ENCODE measurements around the gene TMEM198. TPM values are rescaled to one million over a fixed set of nuclear protein-coding genes. Genes with fewer than 3 reads are reported as not detected.

TMEM198 gene
- 1.1 and 1.5 TPM in 2 replicates for total RNA-seq

- Histone ChIP-seq H3K4me1 (ENCODE audit: insufficient read depth, low read length) (peaks cover 14% of the 10 kb centered on the region), H3K79me2 (ENCODE audit: insufficient read depth, low read length) (peaks cover 23% of the 10 kb centered on the region), H3K36me3 (ENCODE audit: insufficient read depth, low read length) (peaks cover 24% of the 10 kb centered on the region), H2AFZ (ENCODE audit: low read length) (peak within 1 kb of the TSS; percentile 70), H3K9me3 (ENCODE audit: low read depth, low read length) (no peaks in the 10 kb centered on the region), H3K4me3 (ENCODE audit: insufficient read depth, low read length) (peak within 1 kb of the TSS; percentile 87), H3K4me2 (ENCODE audit: insufficient read depth, low read length) (peak within 1 kb of the TSS; percentile 98), H4K20me1 (ENCODE audit: insufficient read depth, low read length) (peaks cover 35% of the 10 kb centered on the region), H3K27me3 (ENCODE audit: insufficient read depth, low read length) (no peaks in the 10 kb centered on the region), H3K27ac (ENCODE audit: low read depth, low read length) (peak within 1 kb of the TSS; percentile 62)
- TF ChIP-seq CTCF (IDR thresholded peaks at IDR 0.05; ENCODE audit: extremely low read depth, low read depth, low read length), result no peak
- peak; percentile 100 for DNase-seq (ENCODE audit: insufficient read length, low spot score, missing footprints)
Observed at GRCh38 chr2:219543596-219544358, at the start of gene TMEM198, which contains the start of gene CHPF. Gene TMEM198, plus strand, starts transcription at chr2:219544028. Its CDS starts 700 bp downstream, at chr2:219544728. Gene CHPF, minus strand, starts transcription at chr2:219543809. Its CDS starts 271 bp downstream, at chr2:219543538.

GRCh38 chr2:219494952-219495530 lies 48.8 kb upstream of the TMEM198 start:
- Histone ChIP-seq H4K20me1 (ENCODE audit: insufficient read depth, low read length) (peaks cover 5% of the 10 kb centered on the region), H3K4me2 (ENCODE audit: insufficient read depth, low read length) (no peak overlapping the region), H3K9me3 (ENCODE audit: low read depth, low read length) (no peaks in the 10 kb centered on the region), H2AFZ (ENCODE audit: low read length) (no peak overlapping the region), H3K4me1 (ENCODE audit: insufficient read depth, low read length) (peaks cover 26% of the 10 kb centered on the region), H3K79me2 (ENCODE audit: insufficient read depth, low read length) (peaks cover 14% of the 10 kb centered on the region), H3K36me3 (ENCODE audit: insufficient read depth, low read length) (peaks cover 12% of the 10 kb centered on the region), H3K27ac (ENCODE audit: low read depth, low read length) (no peak overlapping the region), H3K27me3 (ENCODE audit: insufficient read depth, low read length) (peaks cover 8% of the 10 kb centered on the region), H3K4me3 (ENCODE audit: insufficient read depth, low read length) (no peak overlapping the region)
- no peak for TF ChIP-seq CTCF (IDR thresholded peaks at IDR 0.05; ENCODE audit: extremely low read depth, low read depth, low read length)
- DNase-seq (ENCODE audit: insufficient read length, low spot score, missing footprints), result no peak

GRCh38 chr2:219495531-219496122 lies 48.2 kb upstream of the TMEM198 start:
- peak; percentile 71 for TF ChIP-seq CTCF (IDR thresholded peaks at IDR 0.05; ENCODE audit: extremely low read depth, low read depth, low read length)
- peak; percentile 99 for DNase-seq (ENCODE audit: insufficient read length, low spot score, missing footprints)
- H3K9me3 ChIP-seq (ENCODE audit: low read depth, low read length), result no peaks in the 10 kb centered on the region
- H2AFZ ChIP-seq (ENCODE audit: low read length), result no peak overlapping the region
- H3K79me2 ChIP-seq (ENCODE audit: insufficient read depth, low read length), result peaks cover 19% of the 10 kb centered on the region
- peaks cover 7% of the 10 kb centered on the region for H3K36me3 ChIP-seq (ENCODE audit: insufficient read depth, low read length)
- peaks cover 5% of the 10 kb centered on the region for H4K20me1 ChIP-seq (ENCODE audit: insufficient read depth, low read length)
- H3K27ac ChIP-seq (ENCODE audit: low read depth, low read length), result no peak overlapping the region
- H3K4me1 ChIP-seq (ENCODE audit: insufficient read depth, low read length), result peaks cover 32% of the 10 kb centered on the region
- H3K27me3 ChIP-seq (ENCODE audit: insufficient read depth, low read length), result peaks cover 8% of the 10 kb centered on the region
- no peak overlapping the region for H3K4me3 ChIP-seq (ENCODE audit: insufficient read depth, low read length)
- H3K4me2 ChIP-seq (ENCODE audit: insufficient read depth, low read length), result no peak overlapping the region
